Occipital lobe (tissue), 2 donors: ENCODE measurements around the gene SPATA32. TPM values are rescaled to one million over a fixed set of nuclear protein-coding genes. Genes with fewer than 3 reads are reported as not detected.
"Not testable (repeated sequence)": the region's sequence is repeated elsewhere in the genome, so short reads cannot be mapped to it uniquely, and the experiment has no call there.

Experiments used
- DNase-seq: peaks from one replicate; lab custom pipeline; 2025; lab: John Stamatoyannopoulos, UW
- total RNA-seq: library from RNA; depleted of rRNA; stranded (reverse); fragments of >200 nt; gene quantifications from one replicate; pipeline ENCODE4 v1.2.3, GENCODE V29; 2014

Gene SPATA32, protein sequence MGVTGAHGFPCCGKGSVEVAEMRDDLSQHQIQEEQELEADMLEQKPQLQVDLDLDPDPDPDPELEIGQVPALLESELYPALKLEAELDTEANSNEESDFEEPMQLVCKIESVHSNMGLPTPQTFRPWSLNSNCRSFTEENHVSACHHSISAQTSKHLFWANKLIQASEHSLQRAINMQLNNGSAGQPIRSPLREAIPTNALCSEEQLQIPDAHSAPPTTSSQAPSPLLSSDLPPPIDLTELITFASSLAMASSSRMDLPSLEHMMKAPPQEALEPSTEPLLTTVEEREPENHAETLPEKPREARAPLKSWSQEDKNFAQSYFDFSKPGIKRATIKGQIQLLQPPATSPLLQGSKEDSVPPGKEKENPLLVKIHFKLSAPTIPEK
- total RNA-seq = not detected

DNA sequence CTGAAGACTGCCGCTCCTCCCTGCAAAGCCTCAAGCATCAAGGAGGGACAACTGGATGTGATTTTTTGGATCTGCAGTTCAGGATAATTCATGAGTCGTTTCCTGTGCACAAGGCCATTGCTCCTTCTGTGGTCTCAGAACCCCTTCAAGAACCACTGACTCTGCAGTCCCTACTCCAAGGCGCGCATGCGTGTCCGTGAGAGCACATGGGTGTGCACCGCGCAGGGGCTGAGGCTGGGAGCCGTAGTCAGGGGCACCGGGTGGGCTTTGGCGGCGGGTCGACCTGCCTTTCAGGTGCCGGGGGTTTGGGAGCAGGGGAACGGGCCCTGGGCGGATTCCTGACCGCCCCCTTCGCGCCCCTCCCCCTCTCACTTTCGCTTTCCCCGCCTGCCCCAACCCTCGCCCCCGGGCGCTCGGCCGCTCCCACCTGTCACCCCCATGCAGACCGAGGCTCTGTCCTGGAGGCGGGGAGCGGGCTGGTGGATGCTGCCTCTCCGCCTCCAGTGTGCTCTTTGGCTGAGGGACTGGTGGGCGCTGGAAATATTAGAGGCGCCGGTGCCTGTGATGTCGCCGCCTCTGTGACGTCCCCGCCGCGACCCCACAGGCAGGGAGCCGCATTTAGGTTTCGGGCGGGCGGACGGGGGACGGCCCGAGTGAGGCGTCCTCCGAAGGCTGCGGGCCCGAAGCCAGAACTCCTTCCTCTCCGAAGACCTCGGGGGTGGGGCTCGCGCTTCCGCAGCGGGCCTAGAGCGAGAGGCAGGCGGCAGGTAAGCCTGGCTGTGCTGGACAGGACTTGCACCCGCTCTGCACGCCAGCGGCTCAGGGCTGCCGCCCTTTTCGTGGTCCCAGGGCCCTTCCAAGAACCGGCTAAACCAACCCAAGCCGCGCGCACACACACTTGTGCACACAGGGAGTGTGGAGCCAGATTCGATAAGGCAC lies at the start of gene SPATA32:
TSS of gene SPATA32 (minus strand) at position 518 of the 939 bp plus-strand sequence. CDS start at position 440, 78 bp downstream.
- peak; percentile 58 for DNase-seq

DNA sequence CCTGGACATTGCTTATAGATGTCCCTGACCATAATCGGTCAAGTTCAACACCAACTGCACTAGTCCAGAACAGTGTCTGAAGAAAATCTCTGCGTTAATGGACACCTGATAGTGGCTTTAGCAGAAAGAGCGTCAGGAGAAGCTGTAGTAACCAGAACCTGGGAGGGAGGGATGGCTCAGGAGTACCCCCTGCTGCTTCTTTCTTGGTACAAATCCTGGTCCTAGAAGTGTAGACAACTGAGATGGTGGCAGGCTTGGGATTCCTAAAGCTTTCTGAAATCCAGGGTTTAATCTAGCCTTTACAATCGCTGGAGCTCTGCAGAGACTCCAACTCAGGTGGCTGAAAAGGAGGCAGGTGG lies 49.5 kb upstream of the SPATA32 start:
- DNase-seq = no peak

DNA sequence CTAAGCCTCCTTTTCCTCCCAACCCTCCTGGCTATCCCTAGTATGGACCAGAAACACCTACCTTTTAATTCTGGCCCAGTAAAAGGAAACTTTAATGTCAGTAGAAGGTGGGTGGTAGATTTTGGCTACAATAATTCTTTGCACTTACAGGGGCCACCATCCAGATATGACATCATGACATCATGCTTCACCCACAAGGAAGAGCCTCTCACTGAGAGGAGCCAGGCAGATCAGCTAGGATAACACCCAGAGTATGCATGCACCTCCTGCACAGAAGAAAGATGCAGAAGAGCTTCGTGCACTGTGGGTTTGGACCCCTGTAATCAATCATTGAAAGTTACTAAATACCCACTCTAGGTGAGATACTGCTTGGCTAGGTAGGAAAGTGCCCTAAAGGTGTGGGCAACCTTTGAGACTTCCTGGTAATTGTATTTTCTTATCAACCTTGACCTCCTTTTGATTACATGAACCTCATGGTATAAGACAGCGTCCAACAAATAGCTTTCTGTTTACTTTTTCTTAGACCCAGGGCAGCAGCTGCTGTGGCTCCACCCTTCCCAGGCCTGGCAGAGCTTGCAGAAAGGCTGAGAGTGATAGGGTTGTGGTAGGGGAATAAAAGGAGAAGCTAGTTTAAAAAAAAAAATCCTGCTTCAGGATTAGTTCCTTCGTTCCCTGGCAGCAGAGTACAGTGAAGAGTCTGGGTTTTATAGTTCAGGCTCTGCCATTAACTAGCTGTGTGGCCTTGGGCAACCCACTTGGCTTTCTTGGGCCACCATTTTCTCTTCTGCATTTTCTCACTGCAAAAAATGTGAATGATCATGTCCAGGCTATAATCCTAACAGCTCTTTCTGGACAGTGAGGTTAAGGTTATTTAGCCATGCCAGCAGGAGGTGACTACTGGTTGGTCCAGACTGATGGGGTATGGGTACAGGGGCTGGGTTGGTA lies 48.8 kb upstream of the SPATA32 start:
- DNase-seq = no peak

DNA sequence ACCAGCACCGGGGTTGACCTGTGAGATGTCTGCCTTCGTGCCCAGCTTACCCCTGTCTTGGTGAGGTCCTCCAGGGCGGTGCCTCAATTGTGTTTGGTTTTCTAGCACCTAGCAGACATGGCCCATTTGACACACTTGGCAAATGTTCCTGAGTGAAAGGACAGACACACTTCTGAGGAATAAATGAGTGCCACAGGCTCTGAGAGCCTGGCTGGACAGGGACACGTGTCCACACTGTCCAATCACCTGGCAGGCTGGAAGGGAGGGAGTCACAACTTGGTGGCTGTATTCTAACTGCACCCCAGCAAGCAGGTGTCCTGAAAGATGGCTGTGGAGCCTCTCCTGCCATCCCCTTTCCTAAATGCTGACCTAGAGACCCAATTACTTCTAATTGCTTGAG lies 47.5 kb upstream of the SPATA32 start:
- no peak for DNase-seq

DNA sequence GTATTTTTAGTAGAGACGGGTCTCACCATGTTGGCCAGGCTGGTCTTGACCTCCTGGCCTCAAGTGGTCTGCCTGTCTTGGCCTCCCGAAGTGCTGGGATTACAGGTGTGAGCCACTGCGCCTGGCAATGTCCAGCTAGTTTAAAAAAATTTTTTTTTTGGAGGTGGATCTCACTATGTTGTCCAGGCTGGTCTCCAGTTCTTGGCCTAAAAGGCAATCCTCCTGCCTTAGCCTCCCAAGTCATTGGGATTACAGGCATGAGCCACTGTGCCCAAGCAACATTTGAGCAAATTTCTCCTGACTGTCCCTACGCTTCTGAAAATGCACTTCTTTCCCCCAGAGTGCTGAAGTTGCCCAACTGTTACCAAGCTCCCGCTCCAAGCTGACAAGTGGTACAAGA lies 46.9 kb upstream of the SPATA32 start:
- DNase-seq = no peak

DNA sequence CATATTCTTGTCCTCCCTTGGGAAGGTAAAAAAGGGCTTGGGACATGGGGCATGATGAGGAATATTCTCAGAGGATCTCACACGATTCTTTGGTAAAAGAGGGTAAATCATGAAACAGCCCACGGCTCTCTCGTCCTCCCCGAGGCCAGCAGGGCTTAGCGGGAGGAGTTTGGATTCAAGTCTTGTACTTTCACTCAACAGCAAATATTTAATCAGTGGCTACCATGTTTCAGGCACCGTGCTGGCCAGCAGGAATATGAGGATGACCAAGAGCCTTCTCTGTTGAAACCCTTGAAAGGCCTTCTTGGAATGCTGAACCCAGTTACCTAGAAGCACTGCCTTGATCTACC lies 46.1 kb upstream of the SPATA32 start:
- DNase-seq = no peak

DNA sequence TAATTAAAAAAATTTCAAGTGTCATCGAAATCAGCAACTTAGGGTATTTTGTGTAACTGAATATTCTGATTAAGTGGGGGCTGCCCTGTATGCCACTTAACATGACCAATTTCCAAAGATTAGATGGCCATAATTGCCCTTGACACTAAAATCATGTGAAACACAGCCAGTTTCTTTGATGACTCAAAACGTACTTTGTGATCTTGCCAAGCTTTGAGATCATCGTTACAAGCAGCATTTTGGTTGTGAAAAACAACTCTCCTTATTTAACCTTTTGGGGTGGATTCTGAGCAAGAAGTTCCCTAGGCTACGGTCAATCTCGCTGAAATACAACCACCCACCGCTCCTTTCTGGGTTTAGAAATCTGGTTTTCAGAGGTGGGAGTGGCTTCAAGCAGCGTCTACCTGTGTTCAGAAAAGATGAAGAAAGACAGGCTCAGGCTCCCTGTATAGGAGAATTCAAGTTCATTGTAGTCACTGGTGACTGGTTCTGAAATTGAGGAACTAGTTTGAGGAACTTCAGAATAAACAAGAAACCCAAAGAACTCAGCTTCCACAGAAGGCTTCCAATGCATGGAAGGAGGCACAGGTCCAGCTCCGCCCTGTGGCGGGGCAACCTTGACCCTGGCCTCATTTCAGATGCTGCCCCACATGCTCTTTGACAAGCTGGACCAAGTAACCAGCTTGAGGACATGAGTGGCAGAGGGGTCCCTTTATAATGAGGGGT lies 45.6 kb upstream of the SPATA32 start:
- no peak for DNase-seq

DNA sequence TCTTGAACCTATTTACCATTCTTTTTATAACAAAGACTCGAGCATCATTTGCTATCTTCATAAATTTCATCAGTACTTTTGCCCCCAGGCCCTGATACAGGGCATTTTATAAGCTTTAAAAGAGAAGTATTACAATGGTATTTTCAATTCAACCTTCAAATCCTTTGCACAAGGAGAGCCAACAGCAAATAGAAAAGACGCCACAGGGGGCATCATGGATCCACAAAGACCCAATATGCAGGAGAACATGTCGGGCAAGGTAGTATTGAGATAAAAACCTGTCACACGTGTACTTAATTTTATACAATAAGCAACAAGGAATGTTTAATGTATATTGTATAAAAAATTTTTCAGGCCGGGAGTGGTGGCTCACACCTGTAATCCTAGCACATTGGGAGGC lies 44.7 kb upstream of the SPATA32 start:
- no peak for DNase-seq

DNA sequence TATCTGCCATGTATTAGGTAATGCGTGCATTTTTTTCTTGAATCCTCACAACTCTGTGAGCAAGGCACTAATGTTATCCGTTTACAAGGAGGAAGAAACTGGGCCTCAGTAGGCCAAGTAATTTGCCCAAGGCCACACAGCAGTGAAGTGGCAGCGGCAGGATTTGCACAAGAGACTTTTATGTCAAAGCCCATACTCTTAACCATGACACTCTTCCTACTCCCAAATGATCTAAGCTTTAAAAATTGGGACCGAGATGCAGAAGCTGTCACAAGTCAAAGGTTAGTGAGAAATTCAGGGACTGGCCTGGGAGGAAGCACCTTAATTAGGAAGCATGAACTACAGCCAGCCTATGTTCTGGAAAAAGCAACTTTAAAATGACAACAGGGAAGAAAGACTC lies 44.2 kb upstream of the SPATA32 start:
- DNase-seq = no peak

DNA sequence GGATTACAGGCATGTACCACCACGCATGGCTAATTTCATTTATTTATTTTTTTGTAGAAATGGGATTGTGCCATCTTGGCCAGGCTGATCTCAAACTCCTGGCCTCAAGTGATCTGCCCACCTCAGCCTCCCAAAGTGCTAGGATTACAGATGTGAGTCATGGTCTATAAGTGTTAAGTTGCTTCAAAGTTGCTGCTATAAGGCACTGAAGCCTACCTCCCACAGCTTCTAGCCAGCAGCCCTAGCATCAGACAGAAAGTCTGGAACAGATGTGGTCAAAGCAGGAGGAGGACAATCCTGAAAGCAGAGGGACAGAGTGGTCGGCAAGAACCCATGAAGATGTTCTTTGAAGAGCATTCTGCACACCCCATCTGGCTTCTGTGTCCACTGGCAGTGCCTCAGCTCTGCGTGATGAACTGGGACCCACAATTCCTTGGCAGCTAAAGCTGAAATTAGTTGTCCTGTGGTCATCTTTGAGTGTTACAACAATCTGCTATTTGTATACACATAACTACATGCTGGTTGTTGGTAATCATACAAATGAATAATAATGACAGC lies 43.7 kb upstream of the SPATA32 start:
- no peak for DNase-seq

DNA sequence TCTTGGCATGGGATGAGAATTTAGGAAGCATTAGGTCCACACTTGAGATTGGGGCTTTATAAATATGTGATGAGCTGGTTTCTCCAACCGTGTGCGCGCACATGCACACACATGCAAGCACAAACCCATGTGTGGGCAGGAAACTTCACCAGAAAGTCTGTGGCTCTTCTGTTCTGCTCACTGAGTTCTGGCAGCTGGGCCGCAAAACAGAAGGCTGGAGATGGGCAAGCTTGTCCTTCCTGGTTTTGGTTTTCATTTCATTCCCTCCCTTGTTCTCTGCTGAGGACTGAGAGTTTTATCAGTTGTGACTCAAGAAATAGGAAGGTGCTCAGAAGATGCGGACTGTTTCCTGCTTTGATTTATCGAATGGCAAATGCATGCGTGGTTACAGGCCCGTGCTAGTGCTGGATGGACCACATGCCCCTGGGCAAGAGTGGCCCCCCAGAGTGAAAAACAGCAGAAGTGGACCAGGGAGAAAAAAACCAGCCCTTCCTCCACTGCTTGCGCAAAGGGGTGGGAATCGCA lies 40.8 kb upstream of the SPATA32 start:
- peak; percentile 38 for DNase-seq

DNA sequence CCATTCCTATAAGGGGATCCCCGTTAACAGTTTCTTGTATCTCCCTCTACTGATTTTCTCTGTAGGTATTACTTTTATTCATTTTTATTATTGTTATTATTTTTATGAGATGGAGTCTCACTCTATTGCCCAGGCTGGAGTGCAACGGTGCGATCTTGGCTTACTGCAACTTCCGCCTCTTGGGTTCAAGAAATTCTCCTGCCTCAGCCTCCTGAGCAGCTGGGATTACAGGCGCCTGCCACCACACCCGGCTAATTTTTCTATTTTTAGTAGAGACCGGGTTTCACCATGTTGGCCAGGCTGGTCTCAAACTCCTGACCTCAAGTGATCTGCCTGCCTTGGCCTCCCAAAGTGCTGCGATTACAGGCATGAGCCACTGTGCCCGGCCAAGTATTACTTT lies 40.3 kb upstream of the SPATA32 start:
- not testable (repeated sequence) for DNase-seq

DNA sequence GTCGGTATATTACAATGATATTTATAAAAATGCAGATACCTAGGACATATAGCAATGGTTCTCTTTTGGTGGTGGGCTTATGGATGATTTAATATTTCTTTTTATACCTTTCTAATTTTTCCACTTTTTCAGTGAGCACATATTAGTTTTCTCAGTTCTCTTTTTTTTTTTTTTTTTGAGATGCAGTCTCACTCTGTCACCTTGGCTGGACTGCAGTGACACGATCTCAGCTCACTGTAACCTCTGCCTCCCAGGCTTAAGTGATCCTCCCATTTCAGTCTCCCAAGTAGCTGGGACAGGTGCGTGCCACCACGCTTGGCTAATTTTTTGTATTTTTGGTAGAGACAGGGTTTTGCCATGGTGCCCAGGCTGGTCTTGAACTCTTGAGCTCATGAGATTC lies 39.8 kb upstream of the SPATA32 start:
- no peak for DNase-seq

DNA sequence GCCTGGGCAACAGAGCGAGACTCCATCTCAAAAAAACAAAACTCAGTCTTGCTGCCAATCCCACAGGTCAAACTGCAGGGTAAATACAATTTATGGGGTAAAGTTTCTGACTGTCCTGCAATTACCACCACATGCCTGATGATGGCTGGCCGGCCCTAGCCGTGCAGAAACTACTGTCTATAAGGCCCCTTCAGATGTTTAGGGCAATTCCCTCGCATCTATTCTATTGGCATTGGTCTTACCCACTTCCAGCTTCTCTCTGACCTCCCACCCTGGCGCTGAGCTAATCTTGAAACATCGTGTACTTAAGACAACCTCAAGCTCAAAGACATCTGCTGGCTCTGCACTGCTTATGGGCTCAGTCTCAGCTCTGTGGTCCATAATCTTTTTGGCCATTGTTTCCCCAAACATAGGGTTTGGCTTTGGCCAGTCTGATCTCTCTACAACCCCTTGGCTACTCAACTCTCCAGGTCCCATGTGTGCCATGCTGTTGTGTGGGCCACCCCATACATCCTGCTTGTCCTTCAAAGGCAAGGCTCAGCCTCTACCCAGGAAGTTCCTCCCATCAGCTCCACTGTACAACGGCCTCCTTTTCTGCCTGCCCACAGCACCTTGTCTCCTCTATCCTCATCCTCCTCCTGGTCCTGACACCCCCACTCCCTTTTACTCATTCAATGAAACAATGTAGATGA lies 38.3 kb upstream of the SPATA32 start:
- no peak for DNase-seq

DNA sequence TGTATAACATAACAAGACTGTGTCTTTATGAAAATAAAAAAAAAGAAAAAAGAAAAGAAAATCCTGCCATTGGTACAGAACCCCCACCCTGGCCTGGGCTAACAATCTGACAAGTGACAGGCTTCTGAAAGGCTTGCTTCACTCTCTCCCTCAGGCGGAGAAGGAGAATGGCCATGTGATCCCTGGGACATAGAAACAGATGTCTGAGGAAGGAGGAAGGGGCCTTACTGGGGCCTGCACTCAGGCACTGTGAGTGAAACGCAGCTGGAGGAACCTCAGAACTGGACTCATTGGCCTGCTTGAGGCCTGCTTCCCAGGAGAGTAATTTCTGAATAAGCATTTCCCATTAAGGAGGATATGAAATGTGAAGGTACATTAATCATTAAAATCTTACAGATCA lies 37.5 kb upstream of the SPATA32 start:
- DNase-seq = no peak

DNA sequence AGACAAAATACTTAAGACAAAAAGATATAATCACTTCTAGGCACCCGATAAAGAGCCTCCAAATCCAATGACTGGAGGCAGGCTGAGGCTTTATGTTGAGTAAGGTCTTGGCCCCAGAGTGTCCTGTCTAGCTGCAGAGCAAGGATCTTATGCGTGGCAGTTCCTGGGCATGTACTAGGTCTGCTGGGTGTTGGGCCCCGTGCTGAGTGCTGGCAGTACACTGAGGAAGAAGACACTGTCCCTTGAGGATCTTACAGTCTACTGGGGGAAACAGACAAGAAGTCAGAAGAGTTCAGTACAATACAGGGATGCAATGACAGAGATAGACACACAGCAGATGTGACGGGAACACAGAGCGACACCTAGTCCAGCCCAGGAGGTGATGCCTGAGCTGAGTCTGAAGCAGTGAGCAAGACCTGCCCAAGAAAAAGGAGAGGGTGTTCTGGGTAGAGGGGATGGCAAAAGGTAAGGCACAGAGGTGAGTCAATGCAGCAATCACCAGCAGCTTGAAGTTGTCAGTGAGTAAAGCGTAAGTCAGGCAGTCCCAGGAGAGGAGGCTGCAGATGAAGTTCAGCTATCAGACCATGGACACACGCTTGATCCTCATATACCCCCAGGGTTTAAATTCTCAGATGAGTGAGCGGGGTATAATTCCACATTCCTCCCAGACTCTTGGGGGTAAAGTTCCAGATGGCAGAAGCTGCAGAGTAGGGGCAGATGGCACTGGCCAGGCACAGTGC lies 36.8 kb upstream of the SPATA32 start:
- no peak for DNase-seq

DNA sequence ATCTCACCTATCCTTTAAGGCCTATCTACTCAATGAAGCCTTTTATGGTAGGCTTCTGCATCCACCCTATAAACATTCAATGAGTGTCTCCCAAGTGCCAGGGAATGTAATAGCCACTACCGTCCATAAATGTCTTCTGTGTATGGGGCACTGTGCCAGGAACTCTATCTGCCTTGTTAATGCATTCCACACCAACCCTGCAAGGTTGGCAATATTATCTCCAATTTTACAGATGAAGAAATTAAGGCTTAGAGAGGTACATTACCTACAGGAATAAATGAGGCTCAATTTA lies 34.9 kb upstream of the SPATA32 start:
- no peak for DNase-seq

DNA sequence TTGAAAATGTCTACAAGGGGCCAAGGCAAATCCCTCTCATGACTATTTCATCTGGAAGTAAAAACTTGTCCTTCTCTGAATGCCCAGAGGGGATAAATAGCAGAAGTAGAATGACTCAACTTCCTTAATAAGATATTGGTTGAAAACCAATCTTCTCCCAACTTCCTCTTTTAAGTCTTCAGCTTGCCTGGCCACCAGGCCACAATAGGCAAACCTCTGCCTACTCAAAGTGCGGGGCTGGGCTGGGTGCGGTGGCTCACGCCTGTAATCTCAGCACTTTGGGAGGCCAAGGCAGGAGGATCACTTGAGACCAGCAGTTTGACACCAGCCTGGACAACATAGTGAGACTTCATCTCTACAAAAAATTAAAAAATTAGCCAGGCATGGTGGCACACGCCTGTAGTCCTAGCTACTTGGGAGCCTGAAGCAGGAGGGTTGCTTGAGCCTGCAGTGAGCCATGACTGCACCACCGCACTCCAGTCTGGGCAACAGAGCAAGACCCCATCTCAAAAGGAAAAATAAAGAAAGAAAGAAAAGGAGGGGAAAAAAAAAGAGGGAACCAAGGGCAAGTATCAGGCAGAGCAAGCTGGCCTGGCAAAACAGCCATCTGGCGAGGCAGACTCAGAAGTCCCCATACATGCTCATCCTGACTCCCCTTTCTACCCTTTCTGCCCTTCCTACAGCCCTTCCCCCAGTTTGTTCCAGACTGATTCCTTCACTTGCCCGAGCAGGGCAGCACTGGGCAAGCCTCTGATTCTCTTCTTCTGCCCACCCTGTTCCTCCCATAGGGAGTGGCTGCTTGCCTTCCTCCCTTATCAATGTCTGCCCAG lies 34.3 kb upstream of the SPATA32 start:
- DNase-seq = no peak
